NCI-H1417 treated with DMSO at 0.1 percent for 48 hours (cell line): ENCODE data around the gene DSCAML1.

Source experiments
- DNase-seq: peaks from one replicate; lab custom pipeline; 2025; lab: John Stamatoyannopoulos, UW

The DSCAML1 gene

GRCh38 chr11:117688255-117688797 lies 108.7 kb downstream of the DSCAML1 start:
- DNase-seq: no peak

- DNase-seq: no peak
Measured at GRCh38 chr11:117687776-117688175, 109.2 kb downstream of the DSCAML1 start.

- DNase-seq: no peak
Measured at GRCh38 chr11:117686711-117687110, 110.3 kb downstream of the DSCAML1 start.

- no peak for DNase-seq
Measured at GRCh38 chr11:117685566-117685965, 111.5 kb downstream of the DSCAML1 start.

GRCh38 chr11:117684731-117685130 lies 112.3 kb downstream of the DSCAML1 start:
- no peak for DNase-seq

GRCh38 chr11:117684111-117684510 lies 112.9 kb downstream of the DSCAML1 start:
- DNase-seq: no peak

GRCh38 chr11:117681438-117681837 lies 115.6 kb downstream of the DSCAML1 start:
- no peak for DNase-seq

GRCh38 chr11:117679461-117679860 lies 117.6 kb downstream of the DSCAML1 start:
- DNase-seq: no peak

GRCh38 chr11:117678658-117679406 lies 118.2 kb downstream of the DSCAML1 start:
- DNase-seq: no peak

- no peak for DNase-seq
Measured at GRCh38 chr11:117677729-117678310, 119.2 kb downstream of the DSCAML1 start.

- no peak for DNase-seq
Measured at GRCh38 chr11:117676501-117676900, 120.5 kb downstream of the DSCAML1 start.

GRCh38 chr11:117673602-117674001 lies 123.4 kb downstream of the DSCAML1 start:
- DNase-seq: no peak

GRCh38 chr11:117671370-117671769 lies 125.6 kb downstream of the DSCAML1 start:
- DNase-seq: no peak

GRCh38 chr11:117670924-117671323 lies 126.1 kb downstream of the DSCAML1 start:
- DNase-seq: no peak

- no peak for DNase-seq
Measured at GRCh38 chr11:117670443-117670842, 126.6 kb downstream of the DSCAML1 start.

- DNase-seq: no peak
Measured at GRCh38 chr11:117669616-117670015, 127.4 kb downstream of the DSCAML1 start.

GRCh38 chr11:117669062-117669461 lies 128.0 kb downstream of the DSCAML1 start:
- DNase-seq: no peak

GRCh38 chr11:117668321-117668751 lies 128.7 kb downstream of the DSCAML1 start:
- DNase-seq: peak; percentile 52

GRCh38 chr11:117664897-117665296 lies 132.1 kb downstream of the DSCAML1 start:
- no peak for DNase-seq

GRCh38 chr11:117663821-117664220 lies 133.2 kb downstream of the DSCAML1 start:
- no peak for DNase-seq

- DNase-seq: no peak
Measured at GRCh38 chr11:117663414-117663813, 133.6 kb downstream of the DSCAML1 start.

- DNase-seq: no peak
Measured at GRCh38 chr11:117662671-117663269, 134.2 kb downstream of the DSCAML1 start.

- DNase-seq: no peak
Measured at GRCh38 chr11:117662255-117662654, 134.8 kb downstream of the DSCAML1 start.
